ENCODE results near the gene CDC123. TPM values are rescaled to one million over a fixed set of nuclear protein-coding genes. Genes with fewer than 3 reads are reported as not detected.
"Not testable (repeated sequence)": the region's sequence is repeated elsewhere in the genome, so short reads cannot be mapped to it uniquely, and the experiment has no call there.

CDC123 gene
- total RNA-seq, 1 donor from 2014 or later: 81.1 TPM

- POLR2A ChIA-PET: interaction anchor here (0.6 kb wide), 1 partner anchor 301 kb away, joined by 3 read pairs; no protein-coding TSS in a partner anchor
- H3K27ac Mint-ChIP-seq: no peak overlapping the region
- H3K27me3 Mint-ChIP-seq: no peaks in the 10 kb centered on the region
- H3K4me3 Mint-ChIP-seq: no peak overlapping the region
- ATAC-seq (ENCODE audit: low read depth) (no peak), DNase-seq (no peak)
- no peak for TF ChIP-seq CTCF (IDR thresholded peaks at IDR 0.05)
- H3K9me3 Mint-ChIP-seq: no peaks in the 10 kb centered on the region
- H3K4me1 Mint-ChIP-seq: no peaks in the 10 kb centered on the region
- intact Hi-C loops (cut with micrococcal nuclease): no loop called here
- H3K36me3 Mint-ChIP-seq (ENCODE audit: low read depth): peaks cover 73% of the 10 kb centered on the region
- CTCF ChIA-PET: no interaction called here
Measured at GRCh38 chr10:12160664-12161063, 35.3 kb upstream of the CDC123 start.

- CTCF ChIA-PET: no interaction called here
Measured at GRCh38 chr10:12162927-12163326, 33.1 kb upstream of the CDC123 start.

GRCh38 chr10:12164085-12164484 lies 31.9 kb upstream of the CDC123 start:
- Mint-ChIP-seq H3K27me3 (no peaks in the 10 kb centered on the region), H3K27ac (no peak overlapping the region), H3K36me3 (ENCODE audit: low read depth) (peaks cover 75% of the 10 kb centered on the region), H3K4me3 (no peak overlapping the region), H3K9me3 (no peaks in the 10 kb centered on the region), H3K4me1 (no peaks in the 10 kb centered on the region)
- POLR2A ChIA-PET: no interaction called here
- TF ChIP-seq CTCF (IDR thresholded peaks at IDR 0.05): no peak
- DNase-seq (no peak), ATAC-seq (ENCODE audit: low read depth) (no peak)
- intact Hi-C loops (cut with micrococcal nuclease): no loop called here
- CTCF ChIA-PET: no interaction called here

More at GRCh38 chr10:12162927-12163326, 33.1 kb upstream of the CDC123 start:
- Mint-ChIP-seq H3K9me3 (no peaks in the 10 kb centered on the region), H3K27ac (no peak overlapping the region), H3K27me3 (no peaks in the 10 kb centered on the region), H3K4me3 (no peak overlapping the region), H3K4me1 (no peaks in the 10 kb centered on the region), H3K36me3 (ENCODE audit: low read depth) (peaks cover 77% of the 10 kb centered on the region)
- POLR2A ChIA-PET: no interaction called here
- ATAC-seq (ENCODE audit: low read depth) (no peak), DNase-seq (no peak)
- TF ChIP-seq CTCF (IDR thresholded peaks at IDR 0.05): no peak
- intact Hi-C loops (cut with micrococcal nuclease): no loop called here

- no peak for ATAC-seq (ENCODE audit: low read depth)
- H3K27me3 Mint-ChIP-seq: no peaks in the 10 kb centered on the region
- H3K4me3 Mint-ChIP-seq: no peak overlapping the region
- DNase-seq: no peak
- POLR2A ChIA-PET: no interaction called here
- peaks cover 80% of the 10 kb centered on the region for H3K36me3 Mint-ChIP-seq (ENCODE audit: low read depth)
- H3K4me1 Mint-ChIP-seq: no peaks in the 10 kb centered on the region
- peak overlapping the region; percentile 68 for H3K27ac Mint-ChIP-seq
- intact Hi-C loops (cut with micrococcal nuclease): no loop called here
- CTCF ChIA-PET: no interaction called here
- TF ChIP-seq CTCF (IDR thresholded peaks at IDR 0.05): no peak
- H3K9me3 Mint-ChIP-seq: no peaks in the 10 kb centered on the region
Measured at GRCh38 chr10:12165036-12165435, 31.0 kb upstream of the CDC123 start.

- H3K27ac Mint-ChIP-seq: no peak overlapping the region
- TF ChIP-seq CTCF (IDR thresholded peaks at IDR 0.05): no peak
- ATAC-seq (ENCODE audit: low read depth): no peak
- POLR2A ChIA-PET: no interaction called here
- no peaks in the 10 kb centered on the region for H3K9me3 Mint-ChIP-seq
- no peaks in the 10 kb centered on the region for H3K4me1 Mint-ChIP-seq
- H3K27me3 Mint-ChIP-seq: no peaks in the 10 kb centered on the region
- CTCF ChIA-PET: no interaction called here
- H3K36me3 Mint-ChIP-seq (ENCODE audit: low read depth): peaks cover 83% of the 10 kb centered on the region
- intact Hi-C loops (cut with micrococcal nuclease): no loop called here
- H3K4me3 Mint-ChIP-seq: no peak overlapping the region
- no peak for DNase-seq
Measured at GRCh38 chr10:12165999-12166775, 29.8 kb upstream of the CDC123 start.

- CTCF ChIA-PET; DNase-seq; H3K4me1 Mint-ChIP-seq; H3K27me3 Mint-ChIP-seq; ATAC-seq (ENCODE audit: low read depth); H3K4me3 Mint-ChIP-seq; POLR2A ChIA-PET; H3K9me3 Mint-ChIP-seq; intact Hi-C loops (cut with micrococcal nuclease); H3K27ac Mint-ChIP-seq: not testable (repeated sequence)
- peaks cover 76% of the 10 kb centered on the region for H3K36me3 Mint-ChIP-seq (ENCODE audit: low read depth)
Measured at GRCh38 chr10:12171512-12171911, 24.5 kb upstream of the CDC123 start.

Data from activated B cell treated with CpG ODN at 0.5 μM for 24 hours (primary cell).